Stimulated activated CD4-positive, alpha-beta T cell treated with anti-CD3 and anti-CD28 coated beads, Interleukin-2, amount 100 ng/mL, for 48 hours (primary cell): ENCODE results near the gene KDM4C.

Experiments used
- DNase-seq, 2 donors: peaks; one replicate each; pipeline ENCODE4 v3.0.0-alpha.2; 2020

KDM4C gene

DNA sequence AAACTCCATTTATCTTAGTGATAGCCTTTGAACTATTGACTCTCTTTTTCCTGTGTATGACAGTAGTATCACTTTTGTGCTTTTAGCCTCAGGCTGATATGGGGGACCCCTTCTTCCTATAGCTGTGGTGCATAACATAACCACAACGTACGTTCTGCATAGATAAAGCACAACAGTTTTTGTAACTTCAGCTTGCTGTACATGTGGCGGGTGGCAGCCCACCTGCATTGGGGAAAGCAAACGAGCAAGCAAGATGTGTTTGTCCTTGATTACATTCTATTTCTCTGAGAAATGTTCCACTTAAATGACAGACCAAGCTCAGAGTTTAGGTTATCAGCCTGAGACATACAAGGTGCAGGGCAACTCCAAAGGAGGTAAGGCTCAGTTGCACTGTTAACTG lies 309.4 kb downstream of the KDM4C start:
- DNase-seq, result no peak

- no peak for DNase-seq
Measured at GRCh38 chr9:7071916-7072315, 314.1 kb downstream of the KDM4C start.

- no peak for DNase-seq
Measured at GRCh38 chr9:7073706-7074105, 315.9 kb downstream of the KDM4C start.

- no peak for DNase-seq
Measured at GRCh38 chr9:7075154-7075553, 317.4 kb downstream of the KDM4C start.

DNA sequence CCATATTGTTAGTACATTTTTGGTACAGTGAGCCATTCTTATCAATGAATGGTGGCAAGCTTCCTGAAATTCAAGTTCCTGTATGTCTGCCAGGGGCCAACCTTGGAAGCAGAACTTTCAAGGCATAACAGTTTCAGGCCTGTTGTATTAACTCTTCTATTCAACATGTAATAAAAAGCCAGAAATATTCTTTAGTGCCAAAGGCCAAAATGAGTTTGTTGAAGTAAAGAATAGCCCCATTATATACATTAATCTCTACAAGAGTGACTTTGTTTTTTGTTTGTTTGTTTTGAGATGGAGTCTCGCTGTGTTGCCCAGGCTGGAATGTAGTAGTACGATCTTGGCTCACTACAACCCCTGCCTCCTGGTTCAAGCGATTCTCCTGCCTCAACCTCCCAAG lies 321.3 kb downstream of the KDM4C start:
- DNase-seq, result no peak

GRCh38 chr9:7081065-7081600 lies 323.4 kb downstream of the KDM4C start:
- DNase-seq, result no peak

- no peak for DNase-seq
Measured at GRCh38 chr9:7083192-7083591, 325.4 kb downstream of the KDM4C start.

DNA sequence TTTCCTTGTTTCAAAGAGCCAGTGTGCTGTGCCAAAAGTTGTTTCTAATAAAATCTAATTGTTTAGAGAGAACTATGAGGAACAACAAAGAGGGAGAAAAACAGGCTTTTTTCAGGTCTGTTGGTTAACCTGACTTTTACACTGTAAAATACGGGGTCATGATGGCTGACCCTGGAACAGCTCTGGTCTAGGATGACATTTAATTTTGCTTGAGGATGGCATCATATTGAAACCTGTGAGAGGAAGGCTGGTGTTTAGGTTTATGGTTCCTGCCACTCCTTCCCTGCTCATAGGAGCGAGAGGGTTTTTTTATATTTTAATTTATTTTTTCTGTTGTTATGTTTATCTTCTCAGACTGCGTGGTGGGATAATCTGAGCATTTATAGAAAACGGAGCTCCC lies 327.6 kb downstream of the KDM4C start:
- no peak for DNase-seq

DNA sequence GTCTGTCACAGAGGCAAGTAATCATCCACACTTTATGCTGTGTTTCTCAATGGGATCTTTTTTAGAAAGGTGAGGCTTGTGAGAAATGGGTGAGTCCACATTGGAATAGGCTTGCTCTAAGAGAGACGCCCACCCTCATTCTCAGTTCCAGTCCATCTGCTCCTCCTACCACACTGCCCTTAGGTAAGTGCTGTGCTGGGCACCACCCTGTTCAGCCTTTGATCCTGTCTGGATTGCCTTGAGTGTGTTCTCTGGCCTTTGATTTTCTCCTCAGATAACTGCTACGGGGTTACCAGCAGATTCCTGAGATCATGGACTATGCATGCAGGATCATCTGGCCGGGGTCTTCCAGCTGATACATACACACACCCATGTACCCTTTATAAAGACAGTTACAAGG lies 328.6 kb downstream of the KDM4C start:
- DNase-seq, result no peak

- DNase-seq, result no peak
Measured at GRCh38 chr9:7088611-7089010, 330.8 kb downstream of the KDM4C start.

DNA sequence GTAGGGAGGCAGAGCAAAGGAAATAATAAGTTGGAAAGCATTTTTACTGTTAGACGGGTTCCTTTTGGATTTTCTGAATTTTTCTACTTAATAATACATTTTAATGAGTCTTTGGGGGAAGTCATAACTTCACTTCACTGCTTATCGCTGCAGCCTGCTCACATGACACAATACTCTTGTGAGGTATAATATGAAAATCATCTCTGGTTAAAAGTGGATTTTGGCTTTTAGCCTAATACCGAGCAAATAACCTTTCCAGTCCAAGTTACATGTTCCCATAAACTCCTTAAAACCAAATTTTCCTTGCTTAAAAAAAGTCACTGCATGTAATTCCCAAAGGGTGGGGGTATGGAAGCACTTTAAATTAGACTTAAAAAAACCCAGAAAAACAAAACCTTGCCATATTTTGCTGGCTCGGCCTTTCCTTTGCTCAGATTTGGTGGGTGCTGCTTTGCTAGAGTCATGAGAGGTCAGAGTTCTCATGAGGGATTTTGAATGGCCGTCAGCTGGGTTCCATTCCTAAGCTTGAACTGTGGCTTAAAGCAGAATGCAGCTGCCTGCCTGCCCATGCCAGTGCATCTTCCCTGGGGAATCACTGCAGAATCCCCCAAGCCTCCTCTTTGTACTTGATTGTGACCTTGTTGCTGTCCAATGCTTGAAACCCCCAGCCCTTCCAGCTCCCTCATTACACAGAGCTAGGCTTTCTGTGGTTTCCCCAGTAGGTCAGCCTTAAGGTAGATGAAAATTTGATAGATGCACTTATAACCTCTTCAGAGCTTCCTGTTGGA lies 331.8 kb downstream of the KDM4C start:
- no peak for DNase-seq

- no peak for DNase-seq
Measured at GRCh38 chr9:7093040-7093439, 335.3 kb downstream of the KDM4C start.

- no peak for DNase-seq
Measured at GRCh38 chr9:7094052-7094451, 336.3 kb downstream of the KDM4C start.

DNA sequence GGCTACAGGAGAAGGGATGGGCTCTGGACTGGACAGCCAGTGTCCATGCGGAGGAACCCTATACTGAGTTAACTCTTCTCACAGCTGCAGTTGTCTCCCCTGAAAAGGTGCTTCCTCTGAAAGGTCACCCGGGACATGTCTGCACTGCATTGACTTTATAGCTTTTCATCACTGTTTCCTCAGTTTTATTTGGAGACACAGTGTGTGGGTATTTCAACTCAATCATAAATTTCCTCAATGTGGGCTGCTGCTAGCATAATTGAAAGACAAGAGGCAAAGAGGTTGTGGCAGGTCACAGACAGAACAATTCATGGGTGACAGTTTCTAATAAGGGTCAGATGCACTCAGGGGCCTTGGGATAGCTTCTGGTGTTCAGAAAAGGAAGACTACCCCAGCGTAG lies 336.8 kb downstream of the KDM4C start:
- DNase-seq, result no peak

DNA sequence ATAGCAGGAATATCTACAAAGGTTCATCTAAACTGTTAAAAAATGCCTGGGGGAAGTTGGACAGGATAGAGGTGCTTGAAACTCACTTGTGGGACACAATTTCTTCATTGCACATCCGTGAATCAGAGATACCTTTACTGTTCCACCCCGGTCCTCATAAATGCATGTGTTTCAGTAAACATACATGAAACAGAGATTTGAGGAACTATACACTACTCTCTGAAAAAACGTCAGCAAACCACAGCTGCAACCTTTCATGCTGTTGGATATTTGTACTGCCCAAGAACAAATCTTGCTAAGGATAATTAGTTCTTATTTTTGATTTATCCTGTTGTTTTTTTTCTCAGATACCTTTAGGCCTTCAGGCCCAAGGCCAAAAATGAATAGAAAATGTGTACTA lies 337.3 kb downstream of the KDM4C start:
- no peak for DNase-seq

DNA sequence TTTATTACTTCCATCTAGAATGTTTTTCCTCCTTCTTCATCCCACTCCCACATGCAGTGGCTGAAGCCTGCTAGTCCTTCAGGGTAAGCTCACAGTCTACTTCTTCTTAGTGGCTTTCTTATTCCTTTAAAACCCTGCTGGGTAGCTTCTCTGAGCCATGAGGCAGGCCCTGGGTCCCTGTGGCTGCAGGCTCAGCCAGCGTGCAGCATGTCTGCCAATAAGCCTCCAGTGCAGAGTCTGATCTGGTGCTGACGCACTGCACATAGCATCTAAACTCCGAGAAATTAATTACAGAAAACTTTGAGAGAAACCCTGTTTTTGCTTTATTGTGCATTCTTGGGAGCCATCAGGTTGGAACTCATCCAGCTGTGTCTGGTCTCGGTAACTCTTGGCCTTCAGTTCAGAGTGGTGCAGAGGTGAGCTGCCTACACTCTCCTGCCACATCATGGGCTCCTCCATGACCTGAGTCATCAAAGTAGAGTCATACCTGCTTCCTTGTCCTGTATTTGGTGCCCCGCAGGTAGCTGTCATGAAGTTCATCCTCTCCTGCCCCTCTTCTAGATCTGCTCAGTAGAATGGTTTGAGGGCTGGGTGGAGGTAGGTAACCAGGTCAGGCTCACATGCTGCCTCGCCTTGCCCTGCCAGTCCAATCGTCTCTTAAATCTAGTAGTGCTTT lies 339.4 kb downstream of the KDM4C start:
- no peak for DNase-seq

- no peak for DNase-seq
Measured at GRCh38 chr9:7097785-7098752, 340.3 kb downstream of the KDM4C start.

- DNase-seq, result no peak
Measured at GRCh38 chr9:7103367-7103766, 345.6 kb downstream of the KDM4C start.

DNA sequence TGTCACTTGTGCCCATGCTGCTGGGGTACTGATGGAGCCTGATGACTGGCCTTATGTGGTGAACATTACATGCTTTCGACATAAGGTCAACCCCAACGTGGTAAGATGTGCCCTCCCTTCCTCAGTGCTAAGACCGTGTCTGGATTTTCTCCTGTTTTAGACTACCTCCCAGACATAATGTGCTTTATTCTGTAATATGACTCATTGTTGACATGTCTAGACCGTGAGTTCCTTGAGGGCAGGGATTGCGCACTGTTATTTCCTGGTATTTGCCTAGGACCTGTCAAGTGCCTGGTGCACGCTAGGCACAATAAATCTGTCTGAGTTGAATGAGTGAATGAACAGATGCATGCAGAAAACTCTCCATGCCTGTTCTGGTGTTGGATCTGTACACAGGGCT lies 346.0 kb downstream of the KDM4C start:
- DNase-seq, result no peak

- no peak for DNase-seq
Measured at GRCh38 chr9:7104625-7105024, 346.9 kb downstream of the KDM4C start.

GRCh38 chr9:7105095-7105494 lies 347.3 kb downstream of the KDM4C start:
- DNase-seq, result no peak

DNA sequence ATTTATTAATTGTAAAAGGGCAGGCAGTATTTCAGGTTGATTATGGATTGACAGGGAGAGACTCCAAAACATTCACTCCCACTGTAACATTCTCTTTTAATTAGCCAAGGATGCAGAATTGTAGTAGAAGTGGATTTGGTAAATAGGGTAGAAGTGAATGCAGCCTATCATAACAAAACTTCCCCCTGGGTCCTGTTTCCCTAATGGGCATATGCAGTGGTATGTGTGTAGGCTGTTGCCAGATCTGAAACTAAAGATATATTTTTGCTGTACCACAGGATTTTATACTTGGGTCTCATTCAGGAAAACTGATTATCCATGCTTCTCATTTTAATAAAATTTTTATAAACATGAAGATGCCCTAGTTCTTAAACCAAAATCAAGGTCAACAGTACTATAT lies 351.2 kb downstream of the KDM4C start:
- DNase-seq, result no peak

DNA sequence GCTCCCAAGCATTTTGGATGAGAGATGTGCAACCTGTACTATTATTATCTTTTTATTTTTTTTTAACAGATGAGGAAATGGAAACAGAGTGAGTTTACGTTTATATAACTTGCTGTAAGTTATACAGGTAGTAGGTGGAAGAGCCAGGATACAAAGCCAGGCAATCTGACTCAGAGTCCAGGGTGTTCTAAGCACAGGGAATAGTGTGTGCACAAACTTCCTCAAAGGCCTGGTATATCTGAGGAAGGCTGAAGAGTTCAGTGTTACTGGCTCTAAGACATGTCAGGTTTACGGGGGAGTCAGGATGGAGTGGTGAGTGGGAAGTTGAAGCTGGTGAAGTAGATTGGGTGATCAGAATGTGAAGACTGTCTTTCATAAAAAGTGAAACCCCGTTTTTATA lies 353.6 kb downstream of the KDM4C start:
- no peak for DNase-seq
